ENCODE results near the gene OR52N4. TPM values are rescaled to one million over a fixed set of nuclear protein-coding genes. Genes with fewer than 3 reads are reported as not detected.

Gene OR52N4
- total and polyA plus RNA-seq, 9 of the 15 experiments (the other 6 are each of a cell fraction or from before 2014, with no cell fraction given): not detected

GRCh38 chr11:5713695-5714094 lies 40.3 kb upstream of the OR52N4 start:
- BruUV-seq (replicated peaks): no TSS peak
- 9% methylated on average over 5 of the region's 5 CpGs for WGBS (ENCODE audit: insufficient coverage, low coverage, missing lambda C conversion rate)
- POLR2A ChIA-PET: interaction anchor here (0.7 to 1.2 kb wide), 2 partner anchors 14 to 503 kb away, joined by 3 read pairs; no protein-coding TSS in a partner anchor

More at GRCh38 chr11:5713695-5714094, 40.3 kb upstream of the OR52N4 start:
- Histone ChIP-seq H3K9me3 (replicated peaks; ENCODE audit: control insufficient read depth, insufficient read depth, low read depth, low read length) (no peaks in the 10 kb centered on the region), H4K20me1 (replicated peaks; ENCODE audit: control insufficient read depth, insufficient read depth, low read length) (no peaks in the 10 kb centered on the region), H3K9ac (ENCODE audit: insufficient read depth in 1 of 2, low read depth in 2 of 2, low read length in 2 of 2) (no peak overlapping the region), H3K27me3 (ENCODE audit: control insufficient read depth in 2 of 2, insufficient read depth in 2 of 2, low read length in 2 of 2) (peaks cover 1 to 8% of the 10 kb centered on the region in 2 experiments; a peak in 4 of 5 replicates), H3K36me3 (ENCODE audit: control insufficient read depth, insufficient read depth, low read length) (no peaks in the 10 kb centered on the region), H3K4me3 (no peak overlapping the region), H3K9me1 (ENCODE audit: control insufficient read depth, insufficient read depth, low read length) (no peaks in the 10 kb centered on the region), H3K4me1 (replicated peaks in 1 of 2; ENCODE audit: control insufficient read depth in 2 of 2, insufficient read depth in 2 of 2, low read length in 2 of 2) (no peaks in the 10 kb centered on the region), H3K4me2 (ENCODE audit: insufficient read depth, low read length) (no peak overlapping the region), H3K79me2 (ENCODE audit: control insufficient read depth, insufficient read depth, low read length) (no peaks in the 10 kb centered on the region), H3K27ac (ENCODE audit: extremely low read depth, low read depth, low read length) (no peak overlapping the region), H2AFZ (ENCODE audit: low read depth, low read length) (no peak overlapping the region)
- CTCF ChIA-PET (ENCODE audit: low intra/inter-chr PET ratio): no interaction called here
- TF ChIP-seq ZNF239 (CRISPR knock-in tag; IDR thresholded peaks at IDR 0.05): peak; percentile 44; the same call in 1 of the 2 replicates
- TF ChIP-seq ZC3H4 (CRISPR knock-in tag; IDR thresholded peaks at IDR 0.05; ENCODE audit: borderline replicate concordance): no peak
- TF ChIP-seq THAP12 (CRISPR knock-in tag; IDR thresholded peaks at IDR 0.05): no peak
- peak; percentile 77 for TF ChIP-seq HMBOX1 (IDR thresholded peaks at IDR 0.05)
- DNase-seq (ENCODE audit: extremely low read depth in 1 of 4, low spot score in 3 of 4) (peak in 1 of 4 experiments; percentile 23), FAIRE-seq (no peak), ATAC-seq (peak; percentile 59; the same call in 2 of the 3 replicates)
- intact Hi-C loops (cut with micrococcal nuclease): loop anchor here (5.0 kb wide), 1 partner anchor 106 kb away; no protein-coding TSS in a partner anchor
- in situ Hi-C loops (cut with MboI): no loop called here
